Cardiac muscle cell (in vitro differentiated cells and primary cell): Measurements from ENCODE around the gene PRKG1. TPM values are rescaled to one million over a fixed set of nuclear protein-coding genes. Genes with fewer than 3 reads are reported as not detected.

Experiments
- DNase-seq, 2 donors: peaks; one replicate each; pipeline versions ENCODE4 v3.0.0 to v3.0.0-alpha.2; 2010 to 2017; ENCODE audit warnings: low read depth in 1 of 2, low spot score in 1 of 2
- H3K27ac ChIP-seq: fragments of 200-600 bp; sonication (generic); 2 replicates; pipeline ENCODE4 v1.5.1; 2016
- H3K27me3 ChIP-seq: fragments of 200-600 bp; sonication (generic); 2 replicates; pipeline ENCODE4 v1.6.0; 2016; ENCODE audit warnings: control low read depth
- H3K36me3 ChIP-seq: fragments of 200-600 bp; sonication (generic); 2 replicates; pipeline ENCODE4 v1.5.1; 2016; ENCODE audit warnings: control low read depth
- H3K4me1 ChIP-seq: fragments of 200-600 bp; sonication (generic); 2 replicates; pipeline ENCODE4 v1.8.1; 2017; ENCODE audit warnings: low read depth, mild to moderate bottlenecking, mixed run types
- H3K4me3 ChIP-seq: fragments of 200-600 bp; sonication (generic); 2 replicates; pipeline ENCODE4 v1.5.1; 2016; ENCODE audit warnings: mild to moderate bottlenecking
- H3K9me3 ChIP-seq: fragments of 200-600 bp; sonication (generic); 2 replicates; pipeline ENCODE4 v1.5.1; 2017; ENCODE audit warnings: low read depth, mild to moderate bottlenecking, control low read depth
- polyA plus RNA-seq: library from polyadenylated mRNA; unstranded; fragments of >200 nt; fragmentation: Nextera tagmentation; extraction: Ambion mirVana; gene quantifications from 2 replicates; pipeline ENCODE4 v1.2.1, GENCODE V29; 2016
- total RNA-seq: library from RNA; depleted of rRNA; stranded (reverse); fragments of >200 nt; gene quantifications from 2 replicates; pipeline ENCODE4 v1.2.3, GENCODE V29; 2016
- TF ChIP-seq, protein P1 (sequence below): IDR thresholded peaks from 2 replicates; pipeline ENCODE4 v1.5.1; 2012; ENCODE audit warnings: low read depth, mild to moderate bottlenecking, low read length

The PRKG1 gene
- total and polyA plus RNA-seq, 2 experiments from 2014 or later = 2.9 to 13.3 TPM

- no peaks in the 10 kb centered on the region for H3K36me3 ChIP-seq
- TF ChIP-seq, protein P1, sequence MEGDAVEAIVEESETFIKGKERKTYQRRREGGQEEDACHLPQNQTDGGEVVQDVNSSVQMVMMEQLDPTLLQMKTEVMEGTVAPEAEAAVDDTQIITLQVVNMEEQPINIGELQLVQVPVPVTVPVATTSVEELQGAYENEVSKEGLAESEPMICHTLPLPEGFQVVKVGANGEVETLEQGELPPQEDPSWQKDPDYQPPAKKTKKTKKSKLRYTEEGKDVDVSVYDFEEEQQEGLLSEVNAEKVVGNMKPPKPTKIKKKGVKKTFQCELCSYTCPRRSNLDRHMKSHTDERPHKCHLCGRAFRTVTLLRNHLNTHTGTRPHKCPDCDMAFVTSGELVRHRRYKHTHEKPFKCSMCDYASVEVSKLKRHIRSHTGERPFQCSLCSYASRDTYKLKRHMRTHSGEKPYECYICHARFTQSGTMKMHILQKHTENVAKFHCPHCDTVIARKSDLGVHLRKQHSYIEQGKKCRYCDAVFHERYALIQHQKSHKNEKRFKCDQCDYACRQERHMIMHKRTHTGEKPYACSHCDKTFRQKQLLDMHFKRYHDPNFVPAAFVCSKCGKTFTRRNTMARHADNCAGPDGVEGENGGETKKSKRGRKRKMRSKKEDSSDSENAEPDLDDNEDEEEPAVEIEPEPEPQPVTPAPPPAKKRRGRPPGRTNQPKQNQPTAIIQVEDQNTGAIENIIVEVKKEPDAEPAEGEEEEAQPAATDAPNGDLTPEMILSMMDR = no peak
- no peak overlapping the region for H3K4me3 ChIP-seq
- H3K9me3 ChIP-seq = no peaks in the 10 kb centered on the region
- H3K27ac ChIP-seq = no peak overlapping the region
- H3K4me1 ChIP-seq = no peaks in the 10 kb centered on the region
- H3K27me3 ChIP-seq = no peaks in the 10 kb centered on the region
- DNase-seq = no peak
Observed at GRCh38 chr10:51034769-51035168, 39.5 kb upstream of the PRKG1 start.

DNA sequence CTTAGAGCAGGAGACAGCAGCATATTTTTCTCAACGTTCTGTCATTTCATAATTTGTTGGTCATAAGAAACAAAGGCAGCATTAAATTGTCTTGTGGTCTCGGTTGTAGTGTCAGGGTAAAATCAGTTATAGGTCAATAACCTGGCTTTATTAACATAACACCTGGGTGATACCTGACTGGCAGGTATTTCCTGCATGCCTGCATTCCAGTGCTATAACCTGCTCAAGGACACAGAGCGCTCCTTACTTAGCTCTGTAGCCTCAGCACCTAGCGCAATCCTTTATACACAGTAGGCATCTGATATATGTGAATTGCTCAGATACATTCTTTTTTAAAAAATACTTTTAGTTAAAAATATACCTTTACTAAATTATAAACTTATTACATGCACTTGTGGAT is 38.9 kb upstream of the PRKG1 start:
- Histone ChIP-seq H3K4me3 (no peak overlapping the region), H3K4me1 (no peaks in the 10 kb centered on the region), H3K27ac (no peak overlapping the region), H3K9me3 (no peaks in the 10 kb centered on the region), H3K36me3 (no peaks in the 10 kb centered on the region), H3K27me3 (no peaks in the 10 kb centered on the region)
- no peak for DNase-seq
- TF ChIP-seq, protein P1 = no peak

DNA sequence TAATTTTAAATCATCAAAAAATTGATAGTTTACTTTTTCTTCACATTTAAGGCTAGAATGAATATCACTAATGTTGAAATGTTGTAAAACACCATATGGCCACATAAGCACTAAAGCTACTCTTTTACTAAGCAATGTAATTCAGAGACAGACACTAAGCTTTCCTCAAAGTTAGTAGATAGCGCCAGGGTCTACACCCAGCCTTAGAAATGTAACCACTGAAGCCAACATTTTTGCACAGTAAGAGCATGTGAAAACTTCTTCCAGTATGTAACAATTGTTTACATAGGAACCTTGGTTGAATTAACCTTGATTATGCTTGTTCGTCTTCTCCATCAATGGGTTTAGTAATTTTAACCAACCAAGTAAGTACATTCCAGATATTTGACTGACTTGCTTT is 28.4 kb upstream of the PRKG1 start:
- Histone ChIP-seq H3K36me3 (no peaks in the 10 kb centered on the region), H3K27me3 (no peaks in the 10 kb centered on the region), H3K4me3 (no peak overlapping the region), H3K9me3 (no peaks in the 10 kb centered on the region), H3K27ac (no peak overlapping the region), H3K4me1 (no peaks in the 10 kb centered on the region)
- DNase-seq = no peak
- TF ChIP-seq, protein P1 = no peak

GRCh38 chr10:51046654-51047053 is 27.6 kb upstream of the PRKG1 start:
- Histone ChIP-seq H3K27ac (no peak overlapping the region), H3K27me3 (no peaks in the 10 kb centered on the region), H3K4me1 (no peaks in the 10 kb centered on the region), H3K9me3 (no peaks in the 10 kb centered on the region), H3K36me3 (no peaks in the 10 kb centered on the region), H3K4me3 (no peak overlapping the region)
- TF ChIP-seq, protein P1 = no peak
- DNase-seq = no peak

DNA sequence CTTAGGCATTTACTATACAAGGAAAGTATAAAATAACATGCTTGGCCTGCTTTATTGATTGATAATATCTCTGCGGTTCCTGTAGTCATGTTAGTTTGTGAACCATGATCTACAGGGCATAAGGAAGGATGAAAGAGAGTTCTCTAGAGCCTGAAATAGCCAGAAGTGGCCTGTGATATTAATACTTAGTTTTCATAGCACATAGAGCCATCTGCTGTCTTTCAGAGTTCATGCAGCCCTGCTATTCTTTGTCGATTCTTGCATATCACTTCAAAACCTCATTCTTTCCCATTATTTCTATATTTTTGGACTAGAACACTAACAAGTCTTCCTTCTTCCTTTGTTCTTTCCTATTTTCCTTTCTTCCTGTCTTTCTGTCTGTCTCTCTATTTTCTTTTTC is 26.4 kb upstream of the PRKG1 start:
- Histone ChIP-seq H3K9me3 (no peaks in the 10 kb centered on the region), H3K4me1 (no peaks in the 10 kb centered on the region), H3K36me3 (no peaks in the 10 kb centered on the region), H3K27me3 (no peaks in the 10 kb centered on the region), H3K4me3 (no peak overlapping the region), H3K27ac (no peak overlapping the region)
- TF ChIP-seq, protein P1 = peak; percentile 18
- peak in 1 of 2 donors; percentile 32 for DNase-seq

DNA sequence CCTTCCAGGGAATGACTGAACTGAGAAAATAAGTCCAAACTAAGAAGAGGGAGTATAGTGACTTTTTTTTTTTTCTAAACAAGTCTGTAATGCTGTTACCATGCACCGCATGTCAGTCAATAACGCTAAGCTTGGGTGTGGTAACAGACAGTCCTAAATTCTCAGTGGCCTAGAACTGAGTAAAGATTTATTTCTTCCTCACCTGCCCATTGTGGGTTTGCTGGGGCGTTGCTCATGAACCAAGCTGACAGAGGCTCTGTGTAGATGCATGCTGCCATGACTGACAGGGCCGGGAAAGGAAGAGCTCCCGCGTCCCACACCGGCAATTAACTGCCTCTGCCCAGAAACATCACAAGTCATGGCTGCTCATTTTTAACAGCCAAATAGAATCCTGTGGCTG is 25.5 kb upstream of the PRKG1 start:
- Histone ChIP-seq H3K36me3 (no peaks in the 10 kb centered on the region), H3K9me3 (no peaks in the 10 kb centered on the region), H3K27ac (no peak overlapping the region), H3K27me3 (no peaks in the 10 kb centered on the region), H3K4me3 (no peak overlapping the region), H3K4me1 (no peaks in the 10 kb centered on the region)
- no peak for DNase-seq
- TF ChIP-seq, protein P1 = no peak
